H1 (cell line): ENCODE data around the gene PTPRG. TPM values are rescaled to one million over a fixed set of nuclear protein-coding genes. Genes with fewer than 3 reads are reported as not detected.

ENCODE experiments used
- CTCF ChIA-PET: fragments of 300-600 bp; sonication (Branson Sonifier 250); formaldehyde crosslinking; loops from one replicate; lab custom pipeline; 2021; ENCODE audit not compliant: partially characterized antibody; lab: Charles Lee
- POLR2A ChIA-PET: fragments of 300-600 bp; sonication (Branson Sonifier 250); formaldehyde crosslinking; loops from one replicate; lab custom pipeline; 2021; ENCODE audit warnings: inconsistent platforms; ENCODE audit not compliant: partially characterized antibody; lab: Charles Lee
- DNase-seq, 2 experiments: peaks; one replicate each; pipeline versions ENCODE4 v3.0.0 to v3.0.0-alpha.2; 2010 to 2022; ENCODE audit warnings: low spot score in 2 of 2, low read depth in 1 of 2, mixed read lengths in 1 of 2
- FAIRE-seq: peaks from 2 replicates; lab custom pipeline; 2011; peaks lifted over from hg19 to GRCh38; lab: Jason Lieb, UNC
- H2AFZ ChIP-seq: 2 replicates; pipeline ENCODE4 v1.8.1; 2012; ENCODE audit warnings: low read length, inconsistent platforms
- H2AK5ac ChIP-seq: 2 replicates; pipeline ENCODE4 v1.6.1; 2013; ENCODE audit warnings: low read depth, low read length
- H2BK120ac ChIP-seq: replicated peaks from 2 replicates; pipeline ENCODE3; 2013; ENCODE audit warnings: low read depth, low read length, inconsistent platforms
- H2BK12ac ChIP-seq: 2 replicates; pipeline ENCODE4 v1.6.1; 2013; ENCODE audit warnings: low read depth, low read length
- H2BK15ac ChIP-seq: 2 replicates; pipeline ENCODE4 v1.6.1; 2013; ENCODE audit warnings: low read length
- H2BK20ac ChIP-seq: 2 replicates; pipeline ENCODE4 v1.6.1; 2013; ENCODE audit warnings: low read length
- H2BK5ac ChIP-seq: 2 replicates; pipeline ENCODE4 v1.6.1; 2013; ENCODE audit warnings: low read depth, low read length
- H3K14ac ChIP-seq: 2 replicates; pipeline ENCODE4 v1.6.1; 2013; ENCODE audit warnings: inconsistent platforms; ENCODE audit not compliant: insufficient read length
- H3K18ac ChIP-seq: 2 replicates; pipeline ENCODE4 v1.6.1; 2013; ENCODE audit warnings: low read length; ENCODE audit errors: extremely low read depth
- H3K23ac ChIP-seq: 2 replicates; pipeline ENCODE4 v1.6.1; 2013; ENCODE audit warnings: inconsistent platforms; ENCODE audit not compliant: insufficient read length
- H3K23me2 ChIP-seq: 2 replicates; pipeline ENCODE4 v1.6.1; 2013; ENCODE audit warnings: low read depth, low read length
- H3K27ac ChIP-seq: 2 replicates; pipeline ENCODE4 v1.6.1; 2011; ENCODE audit warnings: low read depth, low read length, inconsistent platforms
- H3K27me3 ChIP-seq, 4 experiments: replicated peaks in 1 of 4; 1 replicate in 1 of 4; 2 replicates in 3 of 4; pipeline versions ENCODE4 v1.6.1 to v1.8.1; 2011 to 2013; ENCODE audit warnings: low read length in 3 of 4, mild to moderate bottlenecking in 3 of 4, inconsistent platforms in 2 of 4, mixed read lengths in 2 of 4, moderate library complexity in 1 of 4; ENCODE audit not compliant: control insufficient read depth in 3 of 4, insufficient read depth in 3 of 4; ENCODE audit errors: extremely low read depth in 1 of 4
- H3K36me3 ChIP-seq, 4 experiments: 2 replicates each; pipeline versions ENCODE4 v1.6.1 to v1.8.1; 2011 to 2013; ENCODE audit warnings: mild to moderate bottlenecking in 4 of 4, low read length in 3 of 4, moderate library complexity in 2 of 4, control low read depth in 1 of 4, inconsistent platforms in 1 of 4; ENCODE audit not compliant: insufficient read depth in 4 of 4, control insufficient read depth in 2 of 4
- H3K4ac ChIP-seq: replicated peaks from 2 replicates; pipeline ENCODE3; 2013; ENCODE audit warnings: low read length, low read depth, mixed read lengths, inconsistent platforms; ENCODE audit not compliant: insufficient read length
- H3K4me1 ChIP-seq, 4 experiments: replicated peaks in 1 of 4; 1 replicate in 1 of 4; 2 replicates in 3 of 4; pipeline versions ENCODE4 v1.6.1 to v1.8.1; 2011 to 2013; ENCODE audit warnings: low read length in 3 of 4, inconsistent platforms in 2 of 4, mixed read lengths in 1 of 4; ENCODE audit not compliant: insufficient read depth in 4 of 4, control insufficient read depth in 3 of 4
- H3K4me2 ChIP-seq, 2 experiments: 2 replicates each; pipeline versions ENCODE4 v1.6.1 to v1.8.1; 2011 to 2013; ENCODE audit warnings: low read depth in 2 of 2, low read length in 2 of 2, control low read depth in 1 of 2, inconsistent platforms in 1 of 2, mild to moderate bottlenecking in 1 of 2; ENCODE audit not compliant: insufficient read depth in 1 of 2
- H3K4me3 ChIP-seq, 4 experiments: fragments of 200-600, 300-600 bp in 1 of 4; sonication (generic), shearing (Covaris generic), sonication (Bioruptor Twin) in 1 of 4; 2 replicates each; pipeline versions ENCODE4 v1.5.1 to v1.8.1; 2011 to 2016; ENCODE audit warnings: low read length in 4 of 4, low read depth in 3 of 4, control low read depth in 2 of 4, inconsistent platforms in 2 of 4, mild to moderate bottlenecking in 2 of 4, mixed read lengths in 1 of 4, moderate library complexity in 1 of 4; ENCODE audit not compliant: insufficient read depth in 2 of 4; ENCODE audit errors: extremely low read depth in 1 of 4
- H3K56ac ChIP-seq: replicated peaks from 2 replicates; pipeline ENCODE3; 2013; ENCODE audit warnings: low read depth, mild to moderate bottlenecking, mixed read lengths, low read length, inconsistent platforms; ENCODE audit not compliant: insufficient read length
- H3K79me1 ChIP-seq: 2 replicates; pipeline ENCODE4 v1.6.1; 2013; ENCODE audit warnings: low read depth, low read length, control low read depth
- H3K79me2 ChIP-seq, 2 experiments: 2 replicates each; pipeline versions ENCODE4 v1.6.1 to v1.8.1; 2012 to 2013; ENCODE audit warnings: low read length in 2 of 2, mild to moderate bottlenecking in 2 of 2, inconsistent platforms in 1 of 2; ENCODE audit not compliant: insufficient read depth in 2 of 2, control insufficient read depth in 1 of 2
- H3K9ac ChIP-seq, 4 experiments: replicated peaks in 1 of 4; 1 replicate in 1 of 4; 2 replicates in 3 of 4; pipeline versions ENCODE4 v1.6.1 to v1.8.1; 2011 to 2013; ENCODE audit warnings: low read depth in 3 of 4, low read length in 3 of 4, control low read depth in 2 of 4, mild to moderate bottlenecking in 2 of 4, moderate library complexity in 2 of 4, inconsistent platforms in 1 of 4; ENCODE audit errors: extremely low read depth in 1 of 4
- H3K9me3 ChIP-seq, 2 experiments: 2 replicates each; pipeline versions ENCODE4 v1.6.1 to v1.8.1; 2012 to 2013; ENCODE audit warnings: mild to moderate bottlenecking in 2 of 2, moderate library complexity in 2 of 2, control low read depth in 1 of 2, inconsistent platforms in 1 of 2, low read depth in 1 of 2, low read length in 1 of 2, mixed read lengths in 1 of 2; ENCODE audit not compliant: insufficient read depth in 2 of 2
- H4K20me1 ChIP-seq, 2 experiments: replicated peaks in 1 of 2; 2 replicates each; pipeline versions ENCODE3 to v1.8.1; 2011 to 2013; ENCODE audit warnings: inconsistent platforms in 2 of 2, low read length in 2 of 2, mild to moderate bottlenecking in 1 of 2; ENCODE audit not compliant: insufficient read depth in 2 of 2, control insufficient read depth in 1 of 2
- H4K5ac ChIP-seq: 2 replicates; pipeline ENCODE4 v1.6.1; 2013; ENCODE audit warnings: low read length, low read depth, mixed read lengths, inconsistent platforms; ENCODE audit not compliant: insufficient read length
- H4K8ac ChIP-seq: 2 replicates; pipeline ENCODE4 v1.8.0; 2013; ENCODE audit warnings: mild to moderate bottlenecking, moderate library complexity, low read length, inconsistent platforms; ENCODE audit not compliant: insufficient read depth; ENCODE audit errors: extremely low read depth
- H4K91ac ChIP-seq: replicated peaks from 2 replicates; pipeline ENCODE3; 2013; ENCODE audit warnings: low read length, mixed read lengths, inconsistent platforms; ENCODE audit not compliant: insufficient read length
- CHD2 ChIP-seq: IDR thresholded peaks from 2 replicates; pipeline ENCODE4 v1.6.1; 2012; ENCODE audit warnings: low read length, improper control_type of control experiment
- EGR1 ChIP-seq: IDR thresholded peaks from 2 replicates; pipeline ENCODE4 v1.6.1; 2011; ENCODE audit warnings: low read depth, low read length, borderline replicate concordance
- GTF2F1 ChIP-seq: IDR thresholded peaks from 2 replicates; pipeline ENCODE4 v1.6.1; 2012; ENCODE audit warnings: low read depth, low read length, improper control_type of control experiment, borderline replicate concordance
- KDM4A ChIP-seq: IDR thresholded peaks from one replicate; pipeline ENCODE4 v1.7.1; 2012; ENCODE audit warnings: low read depth, mild to moderate bottlenecking, moderate library complexity, low read length, inconsistent platforms; ENCODE audit not compliant: severe bottlenecking
- SRF ChIP-seq: IDR thresholded peaks from 2 replicates; pipeline ENCODE4 v1.6.1; 2011; ENCODE audit warnings: mild to moderate bottlenecking, low read depth, low read length, moderate library complexity
- TCF12 ChIP-seq: IDR thresholded peaks from 2 replicates; pipeline ENCODE4 v1.6.1; 2011; ENCODE audit warnings: low read depth, mild to moderate bottlenecking, low read length
- TEAD4 ChIP-seq: IDR thresholded peaks from 2 replicates; pipeline ENCODE4 v1.6.1; 2012; ENCODE audit warnings: low read depth, low read length, inconsistent platforms, mixed read lengths
- WGBS, 2 experiments: shearing (Covaris generic) in 1 of 2; methylation state at CpG; one replicate each; pipeline versions ENCODE4 v1.1.6 to v1.1.7; 2013 to 2015; ENCODE audit warnings: low lambda C conversion rate in 2 of 2, mixed read lengths in 2 of 2, inconsistent platforms in 1 of 2, low coverage in 1 of 2, missing lambda C conversion rate in 1 of 2; ENCODE audit not compliant: insufficient replicate concordance in 2 of 2, insufficient coverage in 1 of 2, insufficient read length in 1 of 2; ENCODE audit errors: extremely low coverage in 1 of 2, missing lambda C conversion rate in 1 of 2; 5-methylcytosine and 5-hydroxymethylcytosine counted together
- polyA plus RNA-seq, 7 experiments: library from polyadenylated mRNA; depleted of rRNA in 3 of 7; stranded (reverse) in 5 of 7; unstranded in 2 of 7; fragments of >200 nt in 5 of 7; fragments of 200-250 nt in 2 of 7; gene quantifications; 1 replicate in 5 of 7; 2 replicates in 1 of 7; 4 replicates in 1 of 7; pipeline versions ENCODE4 v1.2.1 to v1.2.3, GENCODE V29; 2011 to 2013; ENCODE audit warnings: missing spikeins in 2 of 7, mixed read lengths in 2 of 7
- total RNA-seq: library from RNA; stranded (reverse); fragmentation: NEBNext Ultra II Directional; extraction: Animal tissue kit (Norgen Biotek cat#: 25700); gene quantifications from 2 replicates; pipeline ENCODE4 v1.2.1, GENCODE V29; 2021

The PTPRG gene
- total and polyA plus RNA-seq, 2 of the 8 experiments (the other 6 are each of a cell fraction or from before 2014, with no cell fraction given), result 23.3 to 96.2 TPM

DNA sequence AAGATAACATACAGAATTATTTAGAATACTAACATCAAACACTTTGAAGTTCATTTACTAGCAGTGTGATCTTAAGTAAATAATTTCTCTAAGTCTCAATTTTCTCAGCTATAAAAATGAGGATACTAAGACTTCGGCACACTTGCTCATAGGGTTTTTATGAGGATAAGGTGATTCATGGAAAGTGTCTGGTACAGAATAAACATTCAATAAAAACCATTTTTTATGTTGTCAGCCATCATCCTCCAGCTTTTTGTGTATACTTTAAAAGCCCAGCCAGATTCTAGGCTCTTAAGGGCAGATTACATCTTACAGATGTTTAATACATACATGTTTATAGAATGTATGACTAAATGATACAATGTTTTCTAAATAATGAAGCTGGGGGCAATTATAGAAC is 755.2 kb downstream of the PTPRG start:
- Histone ChIP-seq H3K79me1 (no peaks in the 10 kb centered on the region), H4K91ac (no peak overlapping the region), H3K36me3 (no peaks in the 10 kb centered on the region; a peak in 1 of 8 replicates), H3K9me3 (peaks cover 3 to 6% of the 10 kb centered on the region in 2 experiments; a peak in 1 of 4 replicates), H3K4me2 (no peak overlapping the region), H4K5ac (no peak overlapping the region), H3K4ac (no peak overlapping the region), H3K4me3 (no peak overlapping the region), H2AFZ (no peak overlapping the region), H2BK120ac (no peak overlapping the region), H2BK20ac (no peak overlapping the region), H2BK5ac (no peak overlapping the region), H2AK5ac (no peak overlapping the region), H3K79me2 (no peaks in the 10 kb centered on the region), H4K20me1 (no peaks in the 10 kb centered on the region), H3K27ac (no peak overlapping the region), H2BK12ac (no peak overlapping the region), H3K14ac (no peak overlapping the region), H3K9ac (no peak overlapping the region), H3K56ac (no peak overlapping the region), H3K4me1 (peaks cover 0 to 3% (median 0%) of the 10 kb centered on the region in 4 experiments; a peak in 2 of 7 replicates), H2BK15ac (no peak overlapping the region), H3K27me3 (no peaks in the 10 kb centered on the region; a peak in 2 of 7 replicates), H3K18ac (no peak overlapping the region), H3K23me2 (peaks cover 11% of the 10 kb centered on the region), H4K8ac (no peak overlapping the region), H3K23ac (no peak overlapping the region)
- DNase-seq, result no peak
- POLR2A ChIA-PET, result interaction anchor here (0.6 to 0.9 kb wide), 2 partner anchors 9 to 65 kb away, joined by 3 to 5 read pairs; no protein-coding TSS in a partner anchor
- CTCF ChIA-PET, result interaction anchor here (0.9 to 1.9 kb wide), 6 partner anchors 14 to 305 kb away, joined by 3 to 8 read pairs (median 6); no protein-coding TSS in a partner anchor
- TF ChIP-seq TEAD4, result no peak
- no peak for TF ChIP-seq KDM4A
- TF ChIP-seq EGR1, result no peak
- no peak for TF ChIP-seq SRF
- no peak for TF ChIP-seq GTF2F1
- TF ChIP-seq TCF12, result no peak
- no peak for TF ChIP-seq CHD2
- 91% methylated on average over 1 of the region's 1 CpG; no CpG with 5 or more reads in 1 of the 2 experiments for WGBS, 2 experiments
- no peak for FAIRE-seq
